Stimulated activated CD8-positive, alpha-beta memory T cell treated with anti-CD3 and anti-CD28 coated beads, Interleukin-7, amount 100 ng/mL, for 48 hours (primary cell): ENCODE results near the gene DLX4.

Source experiments
- DNase-seq, 2 donors: peaks; one replicate each; pipeline ENCODE4 v3.0.0-alpha.2; 2020; ENCODE audit warnings: low read depth in 1 of 2; ENCODE audit errors: extremely low read depth in 1 of 2

Gene DLX4

DNA sequence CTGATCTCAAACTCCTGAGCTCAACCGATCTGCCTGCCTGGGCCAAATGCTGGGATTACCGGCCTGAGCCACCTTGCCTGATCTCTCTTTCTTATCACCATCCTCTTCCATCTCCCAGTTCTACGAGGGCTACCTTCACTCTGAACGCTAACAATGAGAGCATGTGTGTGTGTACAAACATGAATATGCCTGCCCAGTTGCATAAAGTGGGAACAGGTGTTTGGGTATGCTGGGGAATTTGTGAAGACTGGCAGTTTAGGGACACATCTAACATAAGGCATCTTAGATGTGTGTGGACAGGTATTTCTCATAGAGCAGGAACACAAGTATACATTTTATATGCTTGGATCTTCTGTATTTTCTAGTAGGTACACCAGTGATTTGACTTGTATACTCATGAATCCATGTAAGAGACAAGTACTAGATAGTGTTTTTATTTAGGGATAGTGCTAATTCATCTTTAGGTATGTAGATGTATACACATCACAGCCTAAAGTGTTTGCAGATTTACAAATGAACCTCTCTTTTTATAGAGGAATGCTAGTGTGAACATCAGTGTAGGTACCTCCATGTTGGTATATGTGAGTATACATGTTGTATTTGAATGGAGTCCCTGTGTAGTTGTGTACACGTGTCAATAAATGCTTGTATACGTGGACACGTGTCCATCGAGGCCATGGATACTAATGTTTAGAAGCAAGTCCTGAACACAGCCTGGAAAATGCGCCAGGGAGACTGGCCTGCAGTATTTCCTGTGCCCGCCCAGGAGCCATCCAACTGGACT lies 1.2 kb upstream of the DLX4 start:
- no peak for DNase-seq

DNA sequence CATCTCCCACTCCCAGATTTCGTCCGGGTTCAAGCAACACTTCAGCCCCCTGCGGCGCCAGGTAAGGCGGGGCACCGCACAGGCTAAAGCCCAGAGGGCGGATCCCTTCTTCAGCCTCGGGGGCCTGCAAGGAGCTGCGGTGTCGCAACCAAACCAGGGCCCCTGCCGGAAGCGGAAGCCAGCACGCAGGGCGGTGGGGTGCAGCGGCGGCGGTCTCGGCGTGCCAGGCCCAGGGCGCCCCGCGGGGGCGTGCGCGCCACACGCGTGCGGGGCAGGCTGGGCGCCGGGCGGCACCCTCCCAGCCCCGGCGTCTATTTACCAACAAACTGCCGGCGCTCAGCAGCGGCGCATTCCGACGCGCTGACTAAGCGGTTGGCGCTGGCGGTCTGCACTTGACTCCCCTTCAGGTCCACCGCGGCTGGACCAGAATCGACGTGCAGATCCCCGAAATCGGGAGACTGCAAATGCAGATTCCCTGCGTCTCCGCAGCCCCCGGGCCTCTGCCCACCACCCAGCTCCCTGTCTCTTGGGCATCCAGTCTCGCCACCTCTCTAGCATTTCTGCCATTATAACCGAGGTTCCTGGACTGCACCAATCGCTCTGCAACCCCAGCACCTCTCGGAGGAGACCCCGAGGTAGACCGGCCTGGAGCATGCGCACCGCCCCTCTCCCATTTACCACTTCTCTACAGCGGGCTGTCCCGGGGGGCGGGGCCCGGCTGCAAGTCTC lies 421 bp upstream of the DLX4 start:
- peak; percentile 52 to 64 for DNase-seq

DNA sequence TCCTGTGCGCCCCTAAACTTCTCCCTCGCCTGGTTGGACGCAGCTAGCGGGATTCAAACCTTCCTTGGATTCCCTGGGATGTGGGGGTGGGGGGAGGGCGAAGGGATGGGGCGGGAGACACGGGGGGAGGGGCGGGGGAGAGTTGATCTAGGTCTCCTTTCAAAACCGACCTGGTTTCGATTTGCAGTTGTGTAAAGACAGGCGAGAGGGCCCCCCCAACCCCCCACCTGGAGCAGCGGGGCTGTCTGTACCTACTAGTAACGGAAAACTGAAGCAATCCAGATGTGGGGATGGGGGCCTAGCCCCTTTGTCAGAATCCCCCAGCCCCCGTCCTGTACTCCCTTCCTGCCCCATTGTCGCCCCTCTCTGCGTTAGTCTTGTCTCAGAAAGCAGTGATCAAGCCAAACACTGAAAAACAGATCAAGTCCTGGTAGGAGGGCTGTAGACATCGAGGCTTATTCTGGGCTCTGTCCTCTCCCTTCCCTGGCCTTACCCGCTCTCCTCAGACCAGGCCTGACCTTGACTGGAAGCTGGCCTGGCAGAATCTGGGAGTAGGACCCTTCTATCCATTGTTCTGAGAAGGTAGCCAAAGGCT lies 902 bp downstream of the DLX4 start:
- no peak for DNase-seq

DNA sequence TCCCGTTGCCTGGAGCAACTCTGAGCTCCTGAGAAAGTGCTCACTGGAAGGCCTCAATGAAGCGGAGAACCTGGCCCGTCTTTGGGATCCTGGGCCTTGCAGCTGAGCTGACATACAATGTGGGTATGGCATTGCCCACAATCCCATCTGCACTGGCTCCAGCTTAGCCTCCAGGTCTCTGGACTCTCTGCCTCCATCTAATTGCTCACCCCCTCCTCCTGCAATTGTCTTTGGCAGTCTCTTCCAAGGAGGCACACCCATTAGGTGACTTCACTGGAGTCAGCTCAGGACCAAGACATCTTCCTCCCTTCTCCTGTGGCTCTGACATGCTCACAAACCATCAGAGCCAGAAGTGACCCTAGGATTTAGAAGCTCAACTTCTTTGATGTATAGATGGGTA lies 1.5 kb downstream of the DLX4 start:
- no peak for DNase-seq

DNA sequence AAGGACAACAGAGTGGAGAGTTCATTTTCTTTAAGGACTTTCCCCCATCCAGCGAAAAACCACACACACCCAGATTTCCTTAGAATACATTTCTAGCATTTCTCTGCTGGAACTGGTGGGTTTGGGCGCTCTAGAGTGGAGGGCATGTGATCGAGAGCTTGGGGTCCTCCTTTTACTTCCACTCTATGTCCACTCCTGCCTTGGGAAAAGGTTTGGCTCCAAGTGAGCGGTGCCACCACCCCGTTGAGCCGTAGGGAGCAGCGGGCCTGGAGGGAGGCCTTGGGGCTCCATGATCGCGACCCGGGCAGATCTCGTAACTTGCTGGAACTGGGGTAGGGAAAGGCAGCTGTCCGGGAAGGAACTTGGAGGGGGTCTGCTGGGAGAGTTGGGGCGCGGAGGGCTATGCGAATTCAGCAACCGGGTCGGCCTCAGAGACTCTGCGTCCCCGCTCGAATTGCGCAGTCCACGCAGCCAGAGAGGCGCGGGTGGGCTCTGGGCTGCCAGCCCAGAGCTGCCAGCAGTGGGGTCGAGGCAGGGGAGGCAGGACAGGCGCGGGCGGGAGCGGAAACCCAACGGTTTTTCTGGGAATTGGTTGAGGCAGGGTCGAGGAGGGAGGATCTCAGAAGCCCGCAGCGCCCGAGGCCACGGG lies 2.3 kb downstream of the DLX4 start:
- no peak for DNase-seq

DNA sequence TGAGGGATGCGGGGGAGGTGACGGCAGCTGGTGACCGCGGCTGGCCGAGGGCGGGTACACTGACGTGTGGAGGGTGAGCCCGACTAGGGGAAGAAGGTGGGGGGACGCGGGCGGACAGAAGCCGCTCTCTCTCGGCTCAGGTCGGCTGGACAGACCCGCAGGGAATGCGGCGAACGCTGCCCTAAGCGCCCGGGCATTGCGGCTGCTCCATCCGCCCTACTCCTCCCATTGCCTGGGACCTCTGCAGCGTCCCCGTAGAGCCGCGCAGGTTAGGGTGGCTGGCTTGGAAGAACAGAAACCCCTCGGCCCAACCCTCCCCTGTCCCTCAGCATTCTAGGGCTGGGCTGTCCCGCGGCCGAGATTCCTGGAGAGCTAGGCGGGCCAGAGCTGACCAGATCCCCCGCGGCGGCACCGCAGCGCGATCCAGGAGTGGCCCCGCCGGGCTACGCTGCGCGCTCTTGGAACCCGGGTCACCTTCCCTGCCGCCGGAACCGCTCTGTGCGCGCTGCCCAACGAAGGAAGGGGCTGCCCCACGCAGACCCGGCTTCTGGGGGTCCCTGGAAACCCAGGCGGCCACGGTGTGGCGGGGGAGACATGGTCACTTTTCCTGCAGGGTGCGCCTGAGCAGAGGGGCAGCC lies 3.0 kb downstream of the DLX4 start:
- DNase-seq: no peak

DNA sequence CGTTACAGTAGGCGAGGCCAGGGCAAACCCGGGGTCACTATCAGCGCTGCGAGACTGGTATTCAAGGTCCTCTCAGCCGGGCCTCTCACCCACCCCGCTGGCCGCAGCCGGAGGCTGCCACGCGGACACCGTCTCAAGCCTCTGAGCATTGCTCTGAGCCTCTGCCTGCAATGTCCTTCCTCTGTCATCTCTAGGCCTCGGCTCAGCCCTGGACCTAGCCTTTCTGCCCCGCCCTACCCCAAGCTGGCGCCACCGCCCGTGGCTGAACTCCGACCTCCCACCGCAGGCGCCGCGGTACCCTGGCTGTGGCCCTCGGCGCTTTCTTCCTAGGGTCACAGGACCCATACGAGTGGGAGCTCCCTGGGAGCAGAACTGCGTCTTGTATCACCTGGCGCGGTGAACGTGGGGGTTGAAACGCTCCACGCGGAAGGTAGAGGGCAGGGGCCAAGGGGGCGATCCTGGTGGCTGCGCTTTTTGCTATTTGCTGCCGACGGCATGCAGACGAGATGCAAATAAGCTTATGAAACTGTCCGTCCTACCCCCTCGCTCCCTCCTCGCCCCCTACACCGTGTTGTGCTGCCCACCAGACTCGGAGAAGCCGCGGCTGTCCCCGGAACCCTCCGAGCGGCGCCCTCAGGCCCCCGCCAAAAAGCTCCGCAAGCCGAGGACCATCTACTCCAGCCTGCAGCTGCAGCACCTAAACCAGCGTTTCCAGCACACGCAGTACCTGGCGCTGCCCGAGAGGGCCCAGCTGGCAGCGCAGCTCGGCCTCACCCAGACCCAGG lies 3.7 kb downstream of the DLX4 start:
- DNase-seq: no peak

DNA sequence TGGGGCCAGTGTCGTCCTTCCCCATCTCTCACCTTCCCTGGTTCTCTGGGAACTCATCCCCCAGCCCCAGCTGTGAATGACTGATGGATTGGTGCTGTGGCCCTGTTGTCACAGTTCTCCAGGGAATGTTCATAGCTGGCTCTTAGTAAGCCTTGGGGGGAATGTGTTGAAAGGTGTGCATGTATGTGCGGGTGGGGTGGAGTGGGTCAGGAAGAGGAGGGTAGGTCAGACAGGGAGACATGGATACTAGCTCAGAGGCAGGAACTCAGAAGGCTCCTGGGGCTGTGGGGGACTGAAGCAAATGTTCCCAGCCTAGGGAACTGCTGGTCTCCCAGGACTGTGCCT lies 4.3 kb downstream of the DLX4 start:
- no peak for DNase-seq

DNA sequence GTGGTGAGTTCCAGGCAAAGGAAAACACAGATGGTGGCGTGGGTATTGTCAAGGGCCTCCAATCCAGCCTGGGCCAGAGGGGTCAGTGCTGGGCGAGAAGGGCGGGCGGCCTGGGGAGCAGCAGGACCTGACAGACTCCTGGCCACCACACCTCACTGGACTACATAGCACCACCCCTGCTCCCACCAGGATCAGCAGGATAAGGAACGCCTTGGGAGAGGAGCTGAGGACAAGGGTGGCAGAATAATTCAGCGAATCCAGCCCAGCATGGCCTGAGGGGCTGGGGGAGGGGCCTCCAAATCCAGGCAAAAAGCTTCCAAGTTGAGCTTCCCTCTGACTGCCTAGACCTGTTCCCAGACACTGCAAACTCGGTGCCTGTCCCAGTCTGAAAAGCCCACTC lies 6.5 kb downstream of the DLX4 start:
- DNase-seq: no peak

DNA sequence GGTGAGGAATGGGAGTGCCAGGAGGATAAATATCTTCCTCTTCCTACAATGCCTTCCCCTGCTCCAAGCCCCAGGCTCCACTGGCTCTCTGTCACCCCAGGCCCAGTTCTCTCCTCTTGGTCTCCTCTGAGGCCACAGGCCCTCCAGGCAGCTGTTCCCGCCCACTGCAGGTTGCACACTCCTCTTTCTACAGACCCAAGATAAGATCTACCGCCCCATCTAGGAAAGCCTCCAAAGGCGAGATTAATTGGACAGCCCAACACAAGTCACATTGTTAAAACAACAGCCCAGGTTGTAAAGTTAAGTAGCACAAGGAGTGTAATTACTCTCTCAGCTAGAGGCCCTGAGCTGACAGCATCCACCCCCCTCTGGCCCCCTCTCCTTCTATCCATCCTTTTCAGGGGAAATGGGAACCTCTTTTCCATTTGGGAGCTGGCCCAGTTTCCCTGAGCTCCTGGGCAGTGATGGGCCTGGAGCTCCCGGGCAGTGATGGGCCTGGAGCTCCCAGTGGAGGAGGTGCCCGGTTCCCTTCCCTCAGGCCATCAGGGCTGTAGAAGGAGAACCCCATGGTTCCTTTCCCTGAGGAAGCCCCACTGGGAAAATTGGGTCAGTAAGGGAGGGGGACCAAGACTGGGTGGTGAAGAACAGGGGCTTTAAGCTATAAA lies 7.3 kb downstream of the DLX4 start:
- DNase-seq: no peak

DNA sequence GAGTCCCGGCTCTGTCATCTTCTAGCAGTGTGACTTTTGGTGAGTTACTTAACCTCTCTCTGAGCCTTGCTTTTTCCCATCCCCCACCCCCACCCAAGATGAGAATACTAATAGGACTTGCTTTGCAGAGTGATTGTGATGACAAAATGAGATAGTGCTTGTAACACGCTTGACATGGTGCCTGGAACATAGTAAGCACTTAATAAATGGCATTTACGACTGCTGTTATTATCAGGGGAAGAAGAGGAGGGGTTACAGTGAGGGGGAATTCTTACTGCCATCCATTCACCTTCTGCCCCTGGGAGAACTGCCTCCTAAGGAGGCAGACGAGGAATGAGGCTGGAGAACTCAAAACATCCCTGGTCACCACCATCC lies 7.8 kb downstream of the DLX4 start:
- DNase-seq: no peak

DNA sequence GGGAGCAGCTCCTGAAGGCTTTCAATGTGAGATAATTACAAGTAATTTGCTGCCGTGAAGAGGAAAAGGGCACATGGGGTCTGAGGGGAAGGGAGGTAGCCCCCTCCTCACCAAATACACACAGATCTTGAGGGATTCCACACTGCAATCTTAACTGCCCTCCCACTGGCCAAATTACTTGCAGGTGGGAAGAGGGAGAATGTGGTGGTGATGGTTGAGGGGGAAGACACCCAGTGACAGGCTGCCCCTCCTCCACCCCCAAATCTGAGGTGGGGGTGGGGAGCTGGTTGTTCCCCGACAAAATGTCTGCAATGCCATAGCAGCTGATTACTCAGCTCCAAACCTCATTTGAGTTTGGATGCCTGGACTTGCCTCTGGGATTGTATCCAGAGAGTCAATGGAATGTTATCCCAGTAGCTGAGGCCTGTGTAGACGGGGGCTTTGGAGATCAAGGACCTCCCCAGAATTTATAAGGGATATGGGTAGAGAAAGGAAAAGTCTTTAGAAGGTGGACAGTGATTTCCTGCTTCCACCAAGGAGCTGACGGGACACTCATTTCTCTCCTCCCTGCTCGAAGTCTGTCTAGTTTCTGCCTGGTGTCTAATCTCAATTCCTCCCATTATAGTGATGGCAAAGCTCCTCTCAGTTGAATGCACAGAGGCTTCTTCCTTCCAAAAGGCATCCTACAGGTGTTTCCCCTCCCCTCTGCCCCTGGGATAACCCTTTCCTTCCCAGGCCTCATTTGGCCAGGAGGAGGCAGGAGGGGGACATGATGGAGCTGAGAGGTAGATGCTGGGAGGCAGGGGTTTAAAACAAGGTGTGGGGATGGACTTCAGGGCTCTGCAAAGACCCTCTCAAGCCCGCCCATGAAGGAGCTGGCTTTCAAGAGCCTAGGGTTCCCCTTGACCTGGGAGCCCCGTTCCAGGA lies 8.7 kb downstream of the DLX4 start:
- DNase-seq: no peak

DNA sequence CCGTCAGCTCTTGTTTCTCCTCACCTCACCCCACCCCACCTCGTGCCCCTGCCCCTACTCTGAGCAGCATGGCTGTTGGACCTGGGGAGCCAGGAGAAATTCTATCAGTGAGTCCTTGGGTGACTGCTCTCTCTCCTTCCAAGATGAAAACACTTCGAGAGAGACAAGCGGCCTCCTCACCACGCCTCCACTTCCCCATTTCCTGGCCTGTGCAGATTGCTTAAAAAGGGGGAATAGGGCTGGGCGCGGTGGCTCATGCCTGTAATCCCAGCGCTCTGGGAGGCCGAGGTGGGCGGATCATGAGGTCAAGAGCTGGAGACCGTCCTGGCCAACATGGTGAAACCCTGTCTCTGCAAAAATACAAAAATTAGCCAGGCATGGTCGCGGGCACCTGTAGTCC lies 9.5 kb downstream of the DLX4 start:
- DNase-seq: no peak

DNA sequence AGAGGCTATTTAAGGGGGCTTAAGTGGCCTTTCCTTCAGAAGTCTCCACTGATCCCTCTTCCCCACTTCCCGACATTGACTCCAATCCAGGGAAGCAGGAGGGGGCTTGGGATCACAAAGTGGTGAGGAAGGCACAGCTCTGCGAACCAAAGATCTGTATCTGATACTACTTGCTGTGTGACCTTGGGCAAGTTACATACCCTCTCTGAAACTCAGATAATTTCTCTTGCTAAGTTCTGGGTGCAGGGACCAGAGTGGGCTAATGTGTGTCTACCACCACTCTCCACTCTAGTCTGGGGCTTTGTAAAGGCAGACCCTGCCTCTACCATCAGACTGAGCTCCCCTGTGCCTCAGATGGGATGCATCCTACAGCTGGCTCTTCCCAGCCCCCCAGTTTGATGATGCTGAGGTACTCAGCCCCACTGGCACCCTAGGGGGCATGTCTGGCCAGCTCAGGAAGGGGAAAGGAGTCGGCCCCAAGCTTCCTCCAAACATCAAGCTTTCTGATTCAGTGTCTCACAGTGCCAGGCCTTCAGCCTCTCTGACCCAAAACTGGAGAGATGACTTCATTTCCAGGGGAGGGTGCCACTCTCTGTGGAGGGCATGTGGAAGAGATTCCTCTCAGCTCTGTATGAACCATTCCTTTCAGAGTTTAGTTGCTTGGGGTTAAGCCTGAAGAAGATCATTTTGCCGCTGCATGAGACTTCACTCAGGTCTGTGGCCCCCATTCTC lies 10.9 kb downstream of the DLX4 start:
- DNase-seq: no peak

DNA sequence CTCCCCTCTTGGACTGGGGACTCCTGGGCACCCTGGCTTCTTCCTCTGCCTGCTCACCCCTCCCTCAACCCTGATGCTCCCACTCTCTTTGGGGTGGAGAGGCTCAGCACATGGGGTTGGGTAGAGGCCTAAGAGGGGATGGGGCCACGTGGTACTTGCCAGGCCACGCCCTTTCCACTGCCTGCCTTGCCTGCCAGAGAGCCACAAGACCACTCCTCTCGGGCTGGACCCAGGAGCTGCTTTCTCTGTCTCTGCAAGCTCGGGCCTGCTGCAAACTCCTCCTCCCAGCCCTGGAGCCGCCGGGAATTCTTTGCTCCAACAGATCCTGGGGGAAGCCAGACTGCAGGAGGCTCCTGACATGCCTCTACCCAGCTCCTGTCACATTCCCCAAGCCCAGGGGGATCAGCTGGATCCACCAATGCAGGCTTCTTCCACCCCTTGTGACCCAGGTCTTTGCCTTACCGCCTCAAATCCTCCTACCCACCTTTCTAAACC lies 11.8 kb downstream of the DLX4 start:
- no peak for DNase-seq

DNA sequence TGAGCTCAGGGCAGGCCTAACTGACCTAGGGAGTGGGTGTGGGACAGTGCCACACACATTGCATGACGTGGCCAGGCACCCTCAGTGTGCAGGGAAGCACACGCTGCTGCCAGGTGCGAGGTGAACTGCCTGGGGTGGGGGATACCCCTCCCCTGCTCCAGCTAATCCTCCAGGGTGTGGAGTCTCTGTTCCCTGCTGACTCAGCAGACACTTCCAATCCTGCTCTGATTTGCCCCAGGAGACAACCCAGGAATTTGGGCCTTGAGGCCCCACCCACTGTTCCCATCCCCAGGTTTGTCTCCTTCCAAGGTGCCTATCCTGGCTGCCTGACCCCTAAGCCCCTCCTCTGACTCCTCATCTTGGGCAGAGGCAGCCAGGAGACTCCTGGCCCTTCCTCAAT lies 15.3 kb downstream of the DLX4 start:
- no peak for DNase-seq

DNA sequence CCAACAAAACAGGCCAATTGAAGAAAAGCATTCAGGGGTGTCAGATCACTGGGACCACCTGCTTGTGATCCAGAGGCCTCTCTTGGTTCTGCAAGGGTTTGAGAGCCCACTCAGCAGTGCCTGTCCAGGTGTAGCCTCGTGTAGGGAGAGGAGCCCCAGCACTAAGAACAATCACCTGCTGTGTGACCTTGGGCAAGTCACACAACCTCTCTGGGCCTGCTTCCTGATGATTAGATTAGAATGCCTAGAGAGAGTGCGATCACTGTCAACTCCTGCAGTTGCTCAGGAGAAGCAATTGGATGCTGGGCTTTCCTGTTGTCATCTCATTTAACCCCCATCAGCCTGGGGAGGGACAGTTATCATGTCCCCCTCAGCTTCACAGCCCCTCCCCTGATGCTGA lies 15.8 kb downstream of the DLX4 start:
- DNase-seq: no peak

DNA sequence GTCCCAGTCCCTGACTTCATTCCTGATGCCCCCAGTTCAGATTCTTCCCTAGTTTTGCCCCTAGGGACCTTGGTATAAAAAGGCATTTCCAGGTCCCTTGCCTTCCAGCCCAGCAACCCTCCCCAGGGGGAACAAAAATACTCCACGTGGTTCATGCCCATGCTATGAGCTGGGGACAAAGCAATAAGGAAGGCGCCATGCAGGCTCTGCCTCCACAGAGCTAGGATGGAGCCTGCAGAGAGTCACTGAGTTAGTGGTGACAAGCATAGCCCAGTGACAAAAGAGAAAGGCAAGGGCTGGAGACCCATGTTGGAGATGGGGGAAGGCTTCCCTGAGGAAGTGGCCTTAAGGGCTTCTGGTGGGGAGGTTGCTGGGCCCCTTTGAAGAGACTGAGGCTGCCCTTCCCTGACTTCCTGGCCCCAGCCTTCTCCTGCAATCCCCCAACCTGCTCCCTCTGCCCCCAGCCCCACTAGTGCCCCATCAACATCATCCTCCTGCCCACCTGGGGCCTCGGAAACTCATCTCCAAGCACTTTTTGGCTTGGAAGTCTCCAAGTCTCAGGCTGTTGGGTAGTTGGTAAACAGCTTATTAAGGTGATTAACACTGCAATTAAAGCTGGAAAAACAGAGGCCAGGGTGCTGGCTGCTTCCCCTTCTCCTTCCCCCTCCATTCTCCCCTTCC lies 16.5 kb downstream of the DLX4 start:
- no peak for DNase-seq
